HG03095 (cell line): ENCODE data around the gene C5orf46.

Experiments used
- ATAC-seq: cut with Tn5 transposase; IDR thresholded peaks from one replicate; pipeline ENCODE4 v1.9.1; 2021; ENCODE audit warnings: moderate library complexity; ENCODE audit not compliant: unreplicated experiment

The C5orf46 gene

GRCh38 chr5:147859962-147860640, 46.2 kb downstream of the C5orf46 start:
- no peak for ATAC-seq

GRCh38 chr5:147858565-147858964, 47.8 kb downstream of the C5orf46 start:
- no peak for ATAC-seq

- ATAC-seq: peak; percentile 86
Observed at GRCh38 chr5:147857302-147858129, 48.8 kb downstream of the C5orf46 start.

- ATAC-seq: no peak
Observed at GRCh38 chr5:147856801-147857200, 49.5 kb downstream of the C5orf46 start.

DNA sequence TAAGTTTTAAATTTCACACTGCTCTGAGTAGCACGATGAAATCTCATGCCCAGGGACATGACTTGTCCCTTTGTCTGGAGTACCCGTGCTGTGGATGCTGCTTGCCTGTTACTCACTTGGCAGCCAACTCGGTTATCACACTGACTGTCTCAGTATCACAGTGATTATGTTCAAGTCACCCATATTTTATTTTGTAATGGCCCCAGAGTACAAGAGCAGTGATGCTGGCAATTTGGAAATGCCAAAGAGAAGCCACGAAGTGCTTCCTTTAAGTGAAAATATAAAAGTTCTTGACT, 50.6 kb downstream of the C5orf46 start:
- no peak for ATAC-seq

- ATAC-seq: no peak
Observed at GRCh38 chr5:147854894-147855773, 51.2 kb downstream of the C5orf46 start.

GRCh38 chr5:147854331-147854730, 52.0 kb downstream of the C5orf46 start:
- ATAC-seq: no peak

- no peak for ATAC-seq
Observed at GRCh38 chr5:147853372-147853987, 52.9 kb downstream of the C5orf46 start.

GRCh38 chr5:147852365-147852764, 54.0 kb downstream of the C5orf46 start:
- ATAC-seq: no peak

DNA sequence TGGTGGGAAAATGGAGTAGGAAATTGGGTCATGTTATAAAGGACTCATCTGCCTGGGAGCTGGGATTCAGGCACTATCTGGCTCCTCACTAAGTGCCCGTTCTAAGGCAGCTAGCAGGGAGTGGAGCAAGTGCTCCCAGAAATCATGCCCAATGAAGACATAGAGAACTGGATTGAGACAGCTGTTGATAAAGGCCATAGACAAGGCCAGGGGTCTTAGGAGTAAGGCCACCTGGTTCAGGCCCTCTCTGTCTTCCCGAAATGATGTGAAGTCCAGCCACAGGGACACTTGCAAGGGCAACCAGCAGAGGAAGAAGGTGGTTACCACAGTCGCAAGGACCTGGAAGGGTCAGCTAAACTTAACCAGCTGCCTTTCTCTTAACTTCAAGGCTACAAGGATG, 54.8 kb downstream of the C5orf46 start:
- ATAC-seq: no peak

- no peak for ATAC-seq
Observed at GRCh38 chr5:147849226-147849625, 57.1 kb downstream of the C5orf46 start.

DNA sequence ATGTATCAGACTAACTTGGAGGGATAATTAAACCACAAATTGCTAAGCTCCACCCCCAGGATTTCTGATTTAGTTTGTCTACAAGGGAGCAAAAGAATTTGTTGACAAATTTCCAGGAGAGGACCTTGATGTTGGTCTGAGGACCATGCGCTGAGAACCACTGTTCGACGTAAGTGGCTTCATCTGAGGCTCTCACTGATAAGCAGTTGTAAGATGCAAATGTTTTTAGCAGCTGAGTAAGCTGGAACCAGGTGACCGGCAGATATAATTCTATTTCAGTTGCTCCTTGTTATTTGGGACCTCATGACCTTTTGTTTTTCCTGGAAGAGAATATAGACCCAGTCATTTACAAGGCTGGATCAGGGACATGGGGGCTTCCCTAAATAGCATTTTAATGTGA, 60.7 kb downstream of the C5orf46 start:
- ATAC-seq: no peak

- ATAC-seq: no peak
Observed at GRCh38 chr5:147844846-147845245, 61.5 kb downstream of the C5orf46 start.

DNA sequence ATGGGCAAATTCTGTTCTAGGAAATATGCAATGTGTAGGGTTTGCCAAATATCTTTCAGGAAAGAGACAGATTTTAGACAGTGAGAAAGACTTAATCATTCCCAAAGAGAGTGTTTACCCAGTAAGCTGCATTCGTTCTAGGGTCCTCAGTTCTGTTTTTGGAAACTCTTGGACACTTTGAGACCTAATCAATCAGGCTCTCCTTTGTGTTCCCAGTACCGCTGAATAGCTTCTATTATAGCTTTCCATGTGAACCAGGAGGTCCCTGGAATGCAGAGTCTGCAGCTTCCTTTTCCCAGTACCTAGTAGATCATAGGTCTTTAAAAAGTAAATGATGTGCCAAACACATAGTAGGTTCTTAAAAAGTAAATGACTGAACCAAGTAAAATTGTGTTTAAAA, 63.5 kb downstream of the C5orf46 start:
- no peak for ATAC-seq
